Measurements from ENCODE around the gene MYLK4.
A peak's percentile ranks its signal among the peaks of the same experiment; 100 is the strongest.
"Not testable (repeated sequence)": the region's sequence is repeated elsewhere in the genome, so short reads cannot be mapped to it uniquely, and the experiment has no call there.

MYLK4 gene

GRCh38 chr6:2775003-2775402 lies 24.3 kb upstream of the MYLK4 start:
- DNase-seq: no peak

- no peak for DNase-seq
Observed at GRCh38 chr6:2773449-2773848, 22.7 kb upstream of the MYLK4 start.

GRCh38 chr6:2772840-2773239 lies 22.1 kb upstream of the MYLK4 start:
- no peak for DNase-seq

DNA sequence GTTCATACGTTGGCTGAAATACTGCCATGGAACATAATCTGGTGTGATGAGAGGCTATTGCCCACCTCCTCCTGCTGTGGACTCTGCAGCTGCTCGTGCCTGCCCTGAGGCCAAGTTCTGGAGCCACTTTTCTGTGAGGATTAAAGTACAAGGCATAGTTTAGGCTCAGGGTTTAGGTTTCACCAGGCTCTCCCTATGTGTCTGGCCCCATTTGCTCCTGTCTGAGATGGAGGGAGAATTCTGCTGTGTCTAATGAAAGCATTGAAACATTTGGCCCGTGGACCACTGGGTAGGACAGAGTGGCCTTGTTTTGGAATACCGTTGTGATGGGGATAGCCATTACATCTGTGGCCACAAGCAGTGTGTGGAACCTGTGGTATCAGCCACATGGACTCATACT lies 20.4 kb upstream of the MYLK4 start:
- no peak for DNase-seq

DNA sequence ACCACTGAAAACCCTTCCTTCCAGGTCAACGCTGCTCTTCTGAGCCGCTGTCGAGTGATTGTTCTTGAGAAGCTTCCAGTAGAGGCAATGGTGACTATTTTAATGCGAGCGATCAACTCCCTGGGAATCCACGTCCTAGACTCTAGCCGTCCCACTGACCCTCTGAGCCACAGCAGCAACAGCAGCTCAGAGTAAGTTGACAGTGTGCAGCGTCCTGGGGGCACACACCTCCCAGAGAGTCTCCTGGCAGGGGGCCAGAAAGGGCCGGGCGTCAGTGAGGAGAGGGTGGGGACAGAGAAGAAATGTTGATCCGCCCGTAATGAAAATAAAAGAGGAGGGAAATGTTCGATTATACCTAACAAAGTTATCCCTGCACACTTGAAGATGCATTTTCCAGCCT lies 19.4 kb upstream of the MYLK4 start:
- DNase-seq: no peak

DNA sequence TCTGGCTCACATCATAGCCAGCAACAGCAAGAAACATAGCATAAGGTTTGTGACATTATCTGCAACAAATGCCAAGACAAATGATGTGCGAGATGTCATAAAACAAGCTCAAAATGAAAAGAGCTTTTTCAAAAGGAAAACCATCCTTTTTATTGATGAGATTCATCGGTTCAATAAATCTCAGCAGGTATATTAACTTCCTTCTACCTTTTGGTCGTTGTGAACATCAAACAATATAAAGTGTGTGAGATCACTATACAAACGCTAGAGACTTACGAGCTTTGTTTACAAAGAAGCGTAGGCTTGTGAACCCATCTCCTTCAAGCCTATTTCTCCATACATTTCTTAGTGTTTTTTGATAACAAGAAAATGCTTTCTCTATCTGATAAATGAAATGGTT lies 18.0 kb upstream of the MYLK4 start:
- no peak for DNase-seq

DNA sequence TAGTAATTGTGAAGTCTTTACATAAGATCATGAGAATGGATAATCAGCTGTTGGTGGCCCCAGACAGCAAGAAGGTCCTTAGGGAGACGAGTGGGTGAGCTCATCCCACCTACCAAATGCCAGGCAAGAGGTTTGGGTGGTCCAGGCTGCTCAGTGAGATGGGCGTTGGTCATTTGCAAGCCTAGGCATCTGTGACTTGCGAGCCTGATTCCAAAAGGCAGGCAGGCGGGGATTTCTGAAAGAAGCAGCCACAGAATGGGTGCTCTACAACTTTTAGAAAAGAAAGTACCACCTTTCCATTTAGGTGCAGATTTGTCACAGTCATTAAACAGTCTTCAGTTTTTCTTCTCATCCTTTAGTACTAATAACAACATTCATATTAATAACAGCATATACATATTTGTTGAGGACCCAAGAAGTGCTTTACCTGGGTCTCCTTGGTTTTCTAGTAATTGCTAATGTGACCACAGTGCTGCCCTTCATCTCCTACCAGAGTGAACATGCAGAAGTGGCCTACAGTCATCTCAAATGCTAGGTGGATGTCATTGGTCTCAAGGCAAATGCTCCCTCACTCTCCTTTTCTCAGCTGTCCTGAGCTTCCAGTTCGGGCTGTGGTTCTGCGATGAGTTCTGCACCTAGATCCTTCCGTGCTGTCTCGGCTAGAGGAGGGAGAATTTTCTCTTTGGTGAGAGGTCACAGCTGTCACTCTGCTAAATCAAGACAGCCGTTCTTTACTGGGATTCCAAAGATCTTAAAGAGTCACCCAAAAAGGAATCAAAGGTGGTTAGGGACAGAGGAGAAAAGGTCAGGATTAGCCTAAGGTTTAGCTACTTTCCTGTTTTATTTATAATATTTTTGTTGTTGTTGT lies 17.2 kb upstream of the MYLK4 start:
- no peak for DNase-seq

GRCh38 chr6:2766767-2767656 lies 16.3 kb upstream of the MYLK4 start:
- no peak for DNase-seq

DNA sequence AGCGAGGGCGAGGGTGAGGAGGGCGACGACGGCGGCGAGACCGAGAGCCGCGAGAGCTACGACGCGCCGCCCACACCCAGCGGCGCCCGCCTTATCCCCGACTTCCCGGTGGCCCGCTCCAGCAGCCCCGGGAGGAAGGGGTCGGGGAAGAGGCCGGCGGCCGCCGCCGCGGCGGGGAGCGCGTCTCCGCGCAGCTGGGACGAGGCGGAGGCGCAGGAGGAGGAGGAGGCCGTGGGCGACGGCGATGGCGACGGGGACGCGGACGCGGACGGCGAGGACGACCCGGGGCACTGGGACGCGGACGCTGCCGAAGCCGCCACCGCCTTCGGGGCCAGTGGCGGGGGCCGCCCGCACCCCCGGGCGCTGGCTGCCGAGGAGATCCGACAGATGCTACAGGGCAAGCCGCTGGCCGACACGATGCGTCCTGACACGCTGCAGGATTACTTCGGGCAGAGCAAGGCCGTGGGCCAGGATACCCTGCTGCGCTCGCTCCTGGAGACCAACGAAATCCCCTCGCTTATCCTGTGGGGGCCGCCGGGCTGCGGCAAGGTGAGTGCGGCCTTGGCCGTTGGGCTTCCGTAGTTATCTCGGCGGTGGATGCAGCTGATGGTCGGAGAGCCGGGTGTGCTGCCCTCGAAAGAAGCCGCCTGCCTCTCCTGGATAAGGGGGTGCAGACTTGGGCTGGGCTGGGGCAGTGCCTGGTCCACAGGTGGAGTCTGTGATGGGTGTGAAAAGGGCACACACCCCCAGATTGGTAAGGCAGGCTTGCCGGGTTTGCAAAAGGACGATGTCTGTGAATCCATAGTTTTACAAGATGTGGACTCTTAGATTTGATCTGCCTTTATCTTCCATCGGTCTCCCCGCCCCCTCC lies 15.4 kb upstream of the MYLK4 start:
- peak; percentile 51 to 56 for DNase-seq

GRCh38 chr6:2765166-2765895 lies 14.6 kb upstream of the MYLK4 start, which contains the start of gene WRNIP1:
Gene WRNIP1, plus strand, starts transcription at chr6:2765393. Its CDS starts 230 bp downstream, at chr6:2765623.
- peak; percentile 95 for DNase-seq

DNA sequence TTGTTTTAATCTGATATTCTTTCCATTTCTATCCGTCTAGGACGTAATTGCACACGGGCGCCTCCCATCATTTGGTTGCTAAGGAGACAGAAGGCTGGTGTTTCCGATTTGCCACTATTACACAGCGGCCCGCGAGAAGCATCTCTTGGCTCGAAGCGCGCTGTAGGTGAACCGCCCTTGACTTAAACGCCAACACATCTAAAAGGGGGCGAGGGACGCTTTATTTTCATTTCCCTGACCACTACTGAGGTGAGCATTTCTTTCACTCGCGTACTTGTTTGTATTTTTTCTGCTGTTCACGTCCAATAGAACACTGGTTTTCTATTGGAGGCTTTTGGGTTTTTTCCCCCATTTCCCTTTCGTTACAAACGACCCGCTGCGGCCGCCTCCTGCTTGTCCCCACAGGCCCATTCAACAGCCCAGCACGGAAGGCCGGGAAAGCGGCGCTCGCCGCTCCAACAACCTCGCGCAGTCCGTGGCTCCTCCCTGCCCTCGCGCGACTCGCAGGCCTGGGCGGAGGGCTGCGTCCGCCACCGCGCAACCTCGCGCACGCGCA lies 14.0 kb upstream of the MYLK4 start:
- DNase-seq: peak; percentile 62 to 65

DNA sequence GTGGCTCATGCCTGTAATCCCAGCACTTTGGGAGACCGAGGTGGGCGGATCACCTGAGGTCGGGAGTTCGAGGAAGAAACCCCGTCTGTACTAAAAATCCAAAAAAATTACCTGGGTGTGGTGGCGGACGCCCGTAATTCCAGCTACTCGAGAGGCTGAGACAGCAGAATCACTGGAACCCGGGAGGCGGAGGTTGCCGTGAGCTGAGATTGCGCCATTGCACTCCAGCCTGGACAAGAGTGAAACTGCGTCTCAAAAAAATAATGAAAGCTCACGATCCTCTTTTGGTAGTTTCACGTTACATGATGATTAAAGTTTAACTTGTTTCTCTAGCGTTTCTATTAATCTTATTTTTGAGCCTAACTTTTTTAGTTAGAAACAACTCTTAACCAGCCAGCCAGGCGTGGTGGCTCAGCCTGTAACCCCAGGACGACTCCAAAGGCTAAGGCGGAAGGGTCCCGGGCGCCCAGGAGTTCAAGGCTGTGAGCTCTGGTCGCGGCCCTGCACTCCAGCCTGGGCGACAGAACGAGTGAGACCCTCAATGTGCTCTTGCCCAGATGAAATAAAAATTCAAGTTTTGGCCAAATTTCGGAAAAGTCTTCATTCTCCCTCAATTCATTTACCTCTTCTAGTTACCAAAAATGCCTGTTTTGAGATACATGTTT lies 13.3 kb upstream of the MYLK4 start:
- no peak for DNase-seq

DNA sequence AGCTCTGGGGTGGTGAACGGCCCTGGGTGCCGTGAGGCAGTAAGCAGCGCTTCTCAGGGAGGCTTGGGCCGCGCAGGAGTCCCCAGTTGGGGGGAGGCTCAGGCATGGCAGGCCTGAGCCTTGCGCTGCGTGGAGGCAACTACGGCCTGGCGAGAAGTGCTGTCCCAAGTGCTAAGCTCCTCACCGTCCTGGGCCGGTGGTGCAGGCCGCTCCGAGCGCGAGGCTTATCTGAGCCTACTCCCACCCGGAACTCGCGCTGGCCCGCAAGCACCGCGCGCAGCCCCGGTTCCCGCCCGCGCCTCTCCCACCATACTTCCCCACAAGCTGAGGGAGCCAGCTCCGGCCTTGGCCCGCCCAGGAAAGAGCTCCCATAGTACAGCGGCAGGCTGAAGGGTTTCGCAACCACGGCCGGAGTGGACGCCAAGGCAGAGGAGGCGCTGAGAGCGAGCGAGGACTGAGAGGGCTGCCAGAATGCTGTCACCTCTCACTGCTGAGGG lies 12.7 kb upstream of the MYLK4 start:
- DNase-seq: no peak

GRCh38 chr6:2762868-2763267 lies 12.1 kb upstream of the MYLK4 start:
- not testable (repeated sequence) for DNase-seq

- DNase-seq: no peak
Observed at GRCh38 chr6:2760882-2761842, 10.4 kb upstream of the MYLK4 start.

DNA sequence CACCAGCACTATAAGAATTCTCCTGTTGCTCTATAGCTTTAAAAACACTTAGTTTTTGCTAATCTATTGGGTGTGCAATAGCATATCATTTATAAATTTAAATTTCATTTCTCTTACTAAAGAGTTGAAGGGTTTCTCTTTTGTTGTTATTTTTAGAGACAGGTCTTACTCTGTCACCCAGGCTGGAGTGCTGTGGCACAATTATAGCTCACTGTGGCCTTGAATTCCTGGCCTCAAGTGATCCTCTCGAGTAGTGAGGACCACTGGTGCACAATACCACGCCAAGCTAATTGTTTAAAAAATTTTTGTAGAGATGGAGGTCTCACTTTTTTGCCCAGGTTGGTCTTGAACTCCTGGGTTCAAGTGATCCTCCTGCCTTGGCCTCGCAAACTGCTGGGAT lies 8.3 kb upstream of the MYLK4 start:
- no peak for DNase-seq

GRCh38 chr6:2756687-2757224 lies 6.0 kb upstream of the MYLK4 start:
- DNase-seq: no peak

DNA sequence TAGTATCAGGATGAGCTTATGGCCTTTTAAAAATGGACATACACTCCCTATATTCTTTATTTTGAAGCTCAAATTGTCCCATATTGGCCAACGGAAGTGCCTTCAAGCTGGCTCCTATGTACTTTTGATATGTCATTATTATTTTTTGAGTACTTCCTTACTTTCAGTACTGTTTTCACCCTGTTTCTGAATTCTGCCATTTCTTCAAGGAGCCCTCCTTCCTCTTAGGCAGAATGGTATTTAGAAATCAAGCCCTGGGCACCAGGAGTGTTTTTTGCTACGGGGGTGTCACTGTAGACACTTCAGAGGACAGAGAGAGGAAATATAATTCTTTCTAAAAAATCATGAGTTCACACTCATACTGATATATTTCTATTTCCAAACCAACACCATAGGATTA lies 5.5 kb upstream of the MYLK4 start:
- DNase-seq: no peak

DNA sequence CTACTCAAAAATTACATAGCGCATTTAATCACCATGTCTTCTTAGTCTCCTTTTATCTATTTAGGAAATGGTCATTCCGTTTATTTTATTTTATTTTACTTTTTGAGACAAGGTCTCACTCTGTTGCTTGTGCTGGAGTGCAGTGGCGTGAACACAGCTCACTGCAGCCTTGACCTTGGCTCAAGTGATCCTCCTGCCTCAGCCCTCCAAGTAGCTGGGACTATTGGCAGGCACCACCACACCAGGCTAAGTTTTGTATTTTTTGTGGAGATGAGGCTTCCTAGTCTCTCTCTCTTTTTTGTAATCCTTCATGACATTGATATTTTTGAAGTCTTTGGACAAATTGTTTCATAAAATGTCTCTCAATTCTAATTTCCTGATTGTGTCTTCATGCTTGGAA lies 4.7 kb upstream of the MYLK4 start:
- DNase-seq: no peak

DNA sequence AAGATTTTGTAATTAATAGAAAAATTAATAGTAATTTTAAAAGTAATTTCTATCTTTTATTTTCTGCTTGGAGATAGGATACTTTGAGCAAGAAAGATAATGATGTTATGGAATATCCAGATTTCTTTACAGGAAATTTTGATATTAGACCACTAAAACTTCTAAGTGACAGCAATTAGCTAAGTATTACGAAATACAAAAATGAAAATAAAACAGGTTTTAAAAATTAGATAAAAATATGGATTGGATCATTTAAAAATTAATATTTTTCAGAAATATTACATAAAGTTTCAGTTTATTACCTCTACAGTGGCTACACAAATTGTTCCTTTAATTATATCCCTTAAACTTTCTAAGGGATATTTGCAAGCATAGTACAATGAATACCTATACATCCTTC lies 4.2 kb upstream of the MYLK4 start:
- DNase-seq: no peak

Data from stimulated activated CD4-positive, alpha-beta T cell treated with anti-CD3 and anti-CD28 coated beads, Interleukin-2, amount 100 ng/mL, for 24 hours (primary cell).